Femur (tissue), 1 donor: Measurements from ENCODE around the gene STOM.

Experiments used
- DNase-seq: peaks from one replicate; pipeline ENCODE4 v3.0.0-alpha.2; 2017

STOM gene

DNA sequence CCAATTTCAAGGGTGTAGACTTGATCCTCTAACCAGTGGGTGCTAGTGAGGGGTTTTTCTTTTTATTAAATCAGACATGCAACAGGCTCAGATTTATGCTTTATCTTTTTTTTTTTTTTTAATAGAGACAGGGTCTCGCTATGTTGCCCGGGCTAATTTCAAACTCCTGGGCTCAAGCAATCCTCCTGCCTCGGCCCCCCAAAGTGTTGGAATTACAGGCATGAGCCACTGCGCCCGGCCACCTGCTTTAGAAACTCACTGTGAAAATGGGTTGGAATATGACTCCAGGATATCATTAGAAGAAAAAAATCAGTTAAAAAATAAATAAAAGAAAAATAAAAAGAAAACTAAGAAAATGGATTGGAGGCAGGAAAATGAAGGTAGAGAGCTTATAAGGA lies 50.7 kb downstream of the STOM start:
- no peak for DNase-seq

- DNase-seq, result no peak
Measured at GRCh38 chr9:121318631-121319382, 51.2 kb downstream of the STOM start.

DNA sequence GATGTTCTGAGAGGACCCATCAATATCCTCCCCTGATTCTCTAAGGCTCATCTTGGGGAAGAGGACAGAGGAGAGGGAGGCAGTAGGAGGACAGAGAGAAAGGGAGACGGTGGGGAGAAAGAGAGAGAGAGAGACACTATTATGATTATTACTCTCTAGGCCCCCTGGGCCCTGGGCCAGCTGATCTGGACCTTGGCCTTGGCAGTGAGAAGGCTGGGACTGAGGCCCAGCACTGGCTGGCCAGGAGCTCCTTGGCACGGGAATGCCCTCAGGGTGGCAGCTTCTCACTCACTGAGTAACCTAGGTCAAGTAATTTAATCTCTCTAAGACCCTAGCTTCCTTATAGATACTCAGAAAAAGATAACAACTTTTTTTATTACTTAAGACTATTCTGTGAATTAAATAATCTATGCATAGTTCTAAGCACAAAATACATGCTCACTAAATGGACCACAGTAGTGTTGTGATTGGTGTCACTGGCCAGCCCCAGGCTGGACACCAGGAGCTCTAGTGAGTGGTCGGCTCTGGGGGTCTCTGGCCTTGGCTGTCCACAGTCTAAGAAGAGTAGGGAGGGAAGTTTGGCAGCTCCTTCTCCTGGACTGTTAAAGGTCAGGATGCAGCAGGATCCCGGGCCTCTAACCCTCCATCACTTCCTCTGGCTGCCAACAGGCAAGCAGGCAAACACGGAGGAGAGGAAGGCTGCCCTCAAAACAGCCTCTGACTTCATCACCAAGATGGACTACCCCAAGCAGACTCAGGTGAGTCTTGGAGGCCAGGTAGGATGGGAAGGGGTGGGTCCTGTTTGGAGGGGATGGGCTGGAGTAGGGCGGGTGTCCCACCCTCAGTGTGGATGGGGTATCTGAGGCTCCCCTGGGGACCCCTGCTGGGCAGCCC lies 52.1 kb downstream of the STOM start:
- no peak for DNase-seq

DNA sequence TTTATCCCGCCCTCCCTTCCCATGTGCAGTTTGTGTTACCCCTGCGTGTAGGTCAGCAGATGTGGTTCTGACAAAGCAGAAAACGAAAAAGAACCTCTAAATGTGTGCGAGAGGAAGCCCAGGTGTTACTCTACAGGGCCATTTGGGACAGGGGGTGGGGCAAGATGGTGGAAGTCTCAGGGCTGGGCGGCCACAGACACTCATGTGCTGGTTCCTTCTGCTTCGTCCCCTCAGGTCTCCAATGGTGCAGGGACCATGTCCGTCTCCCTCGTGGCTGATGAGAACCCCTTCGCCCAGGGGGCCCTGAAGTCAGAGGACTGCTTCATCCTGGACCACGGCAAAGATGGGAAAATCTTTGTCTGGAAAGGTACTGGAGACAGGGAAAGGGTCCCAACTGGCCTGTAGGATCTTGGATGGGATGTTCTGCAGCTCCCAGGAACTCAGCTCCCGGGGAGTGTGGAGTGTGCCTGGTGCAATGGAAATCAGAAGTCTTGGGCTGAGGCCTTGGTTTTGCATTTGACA lies 53.1 kb downstream of the STOM start:
- DNase-seq, result no peak

GRCh38 chr9:121316378-121316777 lies 53.7 kb downstream of the STOM start:
- DNase-seq, result no peak

- DNase-seq, result no peak
Measured at GRCh38 chr9:121313458-121314152, 56.4 kb downstream of the STOM start.

DNA sequence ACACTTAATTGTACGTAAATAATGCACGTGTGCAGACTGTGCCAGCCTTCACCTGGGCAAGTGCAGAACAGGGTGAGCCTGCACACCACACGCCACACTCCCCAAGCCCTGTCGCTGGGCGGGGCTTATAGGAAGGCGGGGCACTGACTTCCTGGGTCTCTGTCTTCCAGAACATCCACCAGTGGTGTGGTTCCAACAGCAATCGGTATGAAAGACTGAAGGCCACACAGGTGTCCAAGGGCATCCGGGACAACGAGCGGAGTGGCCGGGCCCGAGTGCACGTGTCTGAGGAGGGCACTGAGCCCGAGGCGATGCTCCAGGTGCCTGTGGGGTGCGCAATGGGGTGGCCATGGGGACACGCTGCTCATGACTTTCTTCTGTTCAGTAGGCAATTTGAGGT lies 57.9 kb downstream of the STOM start:
- no peak for DNase-seq

GRCh38 chr9:121310571-121310970 lies 59.5 kb downstream of the STOM start:
- no peak for DNase-seq

GRCh38 chr9:121309833-121310425 lies 60.1 kb downstream of the STOM start:
- DNase-seq, result no peak

DNA sequence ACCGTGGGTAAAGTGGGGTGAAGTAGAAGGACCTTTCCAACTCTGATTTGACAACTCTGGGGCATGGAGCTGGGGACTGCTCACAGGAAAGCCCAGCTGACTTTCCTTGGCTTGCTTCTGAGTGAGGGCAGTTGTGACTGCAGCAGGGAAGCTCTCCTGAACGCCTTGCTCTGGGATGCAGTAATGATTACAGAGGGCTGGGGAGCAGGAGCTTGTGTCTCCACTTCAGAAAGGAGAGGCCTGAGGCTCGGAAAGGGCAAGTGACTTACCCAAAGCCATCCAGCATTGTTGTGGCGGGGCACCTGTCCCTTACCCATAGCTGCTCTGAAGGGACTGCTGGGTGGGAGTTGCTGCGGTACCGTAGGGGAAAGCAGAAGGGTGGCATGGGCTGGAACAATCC lies 60.9 kb downstream of the STOM start:
- no peak for DNase-seq

DNA sequence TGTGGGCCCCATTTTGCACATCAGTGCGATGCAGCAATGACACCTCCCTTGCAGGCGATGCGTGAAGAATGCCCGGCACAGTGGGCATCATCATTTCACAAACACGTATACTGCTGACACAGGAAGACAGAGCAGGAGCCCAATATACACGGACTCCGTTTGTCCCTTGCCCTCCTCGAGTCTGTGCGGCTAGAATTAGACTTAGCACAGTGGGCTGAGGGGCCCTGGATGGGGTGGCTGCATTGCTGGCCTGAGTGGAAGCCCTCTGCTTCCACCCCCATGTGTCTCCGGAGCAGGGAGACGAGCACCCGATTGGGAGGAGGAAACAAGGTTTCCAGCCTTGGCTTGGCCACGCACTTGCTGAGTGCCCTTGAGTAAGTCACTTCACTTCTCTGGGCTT lies 61.3 kb downstream of the STOM start:
- no peak for DNase-seq

- DNase-seq, result no peak
Measured at GRCh38 chr9:121307976-121308375, 62.1 kb downstream of the STOM start.

DNA sequence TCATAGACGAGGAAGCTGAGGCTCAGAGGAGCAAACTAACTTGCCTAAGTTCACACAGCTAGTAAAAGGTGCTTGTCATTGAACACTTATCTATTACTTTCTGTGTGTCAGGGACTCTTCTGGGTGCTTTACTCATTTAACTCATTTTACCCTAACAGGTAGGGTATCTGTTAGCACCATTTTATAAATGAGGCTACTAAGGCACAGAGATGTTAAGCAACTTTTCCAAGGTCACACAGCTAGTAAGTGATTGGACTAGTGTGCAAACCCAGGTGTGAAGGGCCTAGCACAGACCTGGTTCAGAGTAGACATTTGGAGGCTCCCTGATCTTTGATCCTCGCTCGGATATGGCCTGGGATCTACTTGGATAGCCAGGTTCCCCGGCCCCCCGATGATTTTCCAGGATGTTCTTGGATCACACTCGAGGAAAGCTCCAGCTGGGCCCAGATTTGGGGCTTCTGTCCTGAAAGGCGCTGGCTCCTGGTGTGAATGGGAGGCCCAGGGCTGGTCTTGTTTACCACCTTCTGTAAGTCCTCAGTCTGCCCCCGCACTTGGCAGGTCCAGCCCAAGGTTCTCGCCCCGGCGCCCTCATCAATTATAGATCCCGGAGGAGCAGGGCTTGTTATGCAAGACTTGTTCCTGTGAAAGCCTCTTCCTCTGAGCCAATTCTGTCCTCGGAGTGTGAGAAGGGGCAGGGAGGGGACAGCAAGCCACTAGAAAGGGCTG lies 64.6 kb downstream of the STOM start:
- no peak for DNase-seq

GRCh38 chr9:121304707-121305106 lies 65.3 kb downstream of the STOM start:
- no peak for DNase-seq

GRCh38 chr9:121303456-121304451 lies 66.3 kb downstream of the STOM start:
- DNase-seq, result peak; percentile 15

GRCh38 chr9:121302786-121303185 lies 67.3 kb downstream of the STOM start:
- no peak for DNase-seq

- no peak for DNase-seq
Measured at GRCh38 chr9:121302341-121302740, 67.7 kb downstream of the STOM start.

GRCh38 chr9:121301881-121302286 lies 68.2 kb downstream of the STOM start:
- peak; percentile 14 for DNase-seq

DNA sequence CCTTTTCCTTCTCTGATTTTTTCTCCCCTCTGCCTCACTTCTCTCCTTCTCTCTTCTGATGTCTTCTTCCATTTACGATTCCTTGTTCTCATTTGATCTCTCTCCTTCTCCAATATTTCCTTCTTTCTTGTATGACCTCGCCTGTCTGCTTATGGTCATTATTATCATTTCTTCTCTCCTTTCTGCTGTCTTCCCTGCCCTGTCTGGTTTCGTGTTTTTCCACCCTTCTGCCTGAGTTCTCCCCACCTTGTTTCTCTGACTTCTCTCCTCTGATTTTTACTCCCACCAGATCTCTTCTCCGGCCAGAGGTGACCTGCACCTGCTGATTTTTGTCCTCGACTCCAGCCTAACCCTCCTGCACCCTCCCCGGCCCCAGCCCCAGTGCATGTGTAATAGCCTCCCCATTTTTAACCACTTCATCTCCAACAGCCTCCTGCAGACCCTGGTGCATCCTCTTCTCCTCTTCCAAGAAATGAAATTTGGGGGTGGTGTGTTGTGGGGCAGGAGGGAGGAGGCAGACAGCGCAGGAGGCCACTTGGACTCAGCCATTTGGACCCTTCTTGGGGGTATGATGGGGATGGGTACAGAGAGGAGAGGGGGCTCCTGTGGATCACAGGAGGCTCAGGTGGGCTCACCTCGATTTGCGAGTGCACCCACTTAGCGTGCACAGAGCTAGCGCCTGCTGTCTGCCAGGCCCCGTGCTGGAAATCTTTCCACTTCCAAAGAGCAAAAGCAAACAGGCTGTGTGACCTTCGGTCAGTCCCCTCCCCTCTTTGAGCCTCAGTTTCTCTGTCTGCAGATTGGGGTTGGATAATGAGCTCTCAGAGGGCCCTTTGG lies 69.5 kb downstream of the STOM start:
- DNase-seq, result peak; percentile 13
